OCI-LY3 (cell line): Measurements from ENCODE around the gene CFD.

Experiments
- CTCF ChIP-seq: fragments of 200-600, 300-600 bp; sonication (generic); IDR thresholded peaks from 2 replicates; pipeline ENCODE4 v1.5.1; 2014; ENCODE audit warnings: antibody characterized with exemption, low read length, low read depth
- EZH2phosphoT487 ChIP-seq: fragments of 200-600 bp; shearing (Covaris generic); IDR thresholded peaks from 2 replicates; pipeline ENCODE4 v1.6.1; 2018; ENCODE audit warnings: antibody characterized with exemption, mixed run types, low read depth

DNA sequence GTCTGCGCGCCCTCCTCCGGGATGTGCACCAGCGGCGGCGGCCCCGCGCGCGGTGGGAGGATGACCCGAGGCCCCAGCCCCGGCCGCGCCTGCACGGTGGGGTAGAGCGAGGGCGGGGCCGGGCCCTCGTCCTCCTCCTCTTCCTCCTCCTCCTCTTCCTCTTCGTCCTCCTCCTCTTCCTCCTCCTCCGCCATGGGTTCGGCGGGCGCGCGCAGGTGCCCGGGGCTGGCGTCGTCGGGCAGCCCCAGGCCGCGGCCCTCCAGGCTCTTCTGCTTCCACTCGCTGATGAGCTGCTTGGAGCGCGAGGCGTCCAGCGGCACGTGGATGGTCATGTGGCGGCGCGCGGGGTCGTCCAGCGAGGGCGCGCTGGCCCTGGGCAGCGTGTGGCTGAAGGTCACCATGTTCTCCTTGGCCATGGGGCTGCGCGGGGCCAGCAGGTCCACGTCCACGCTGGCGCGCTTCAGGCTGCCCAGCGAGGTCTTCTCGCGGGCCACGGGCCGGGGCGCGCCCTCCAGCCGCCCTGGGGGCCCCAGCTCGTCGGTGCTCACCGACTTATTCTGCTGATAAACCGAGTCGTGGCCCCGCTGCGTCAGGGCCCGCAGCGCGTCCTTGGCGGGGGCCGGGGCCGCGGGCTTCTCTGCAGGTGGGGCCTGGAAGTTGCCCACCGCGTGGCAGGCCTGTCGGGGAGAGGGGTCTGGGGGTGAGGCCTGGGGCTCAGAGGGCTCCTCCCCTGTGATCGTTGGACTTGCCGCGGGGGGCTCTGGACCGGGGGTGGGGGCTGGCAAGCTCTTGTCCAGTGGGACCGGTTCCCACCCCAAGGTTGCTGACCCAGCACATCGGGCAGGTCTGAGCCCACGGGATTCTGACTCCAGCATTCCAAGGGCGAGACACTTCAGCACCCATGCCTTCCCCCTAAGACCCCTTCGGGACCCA, 46.0 kb upstream of the CFD start:
- TF ChIP-seq CTCF: no peak
- TF ChIP-seq EZH2phosphoT487: no peak
